ENCODE measurements around the gene GRM1.

GRM1 gene

GRCh38 chr6:146189131-146189530 is 160.3 kb downstream of the GRM1 start:
- no peak for DNase-seq
- TF ChIP-seq GATA1 (IDR thresholded peaks at IDR 0.05; ENCODE audit: low read depth, low read length): no peak
- TF ChIP-seq POLR2A (IDR thresholded peaks at IDR 0.05; ENCODE audit: low read length): no peak

- TF ChIP-seq POLR2A (IDR thresholded peaks at IDR 0.05; ENCODE audit: low read length) (no peak), GATA1 (IDR thresholded peaks at IDR 0.05; ENCODE audit: low read depth, low read length) (no peak)
- no peak for DNase-seq
These were observed 161.7 kb downstream of the GRM1 start for GRCh38 chr6:146190581-146190980.

DNA sequence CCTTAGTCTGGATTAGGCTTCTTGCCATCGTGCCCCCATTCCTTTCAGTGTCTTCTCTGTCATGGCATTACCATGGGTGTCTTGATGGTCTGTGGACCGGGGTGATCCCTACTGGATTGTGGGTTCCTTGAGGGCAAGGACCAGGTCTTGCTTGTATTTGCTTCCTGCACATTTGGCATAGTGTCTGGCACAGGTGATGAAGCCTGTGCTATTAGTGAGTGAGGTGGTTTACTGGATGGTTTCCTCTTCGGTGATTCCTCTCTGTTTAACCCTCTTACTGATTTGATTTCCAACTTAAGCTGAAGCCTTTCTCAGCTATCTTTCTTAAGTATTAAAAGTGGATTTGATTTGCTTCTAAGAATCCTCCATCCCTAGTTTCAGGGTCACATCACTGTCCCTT is 162.3 kb downstream of the GRM1 start:
- TF ChIP-seq POLR2A (IDR thresholded peaks at IDR 0.05; ENCODE audit: low read length) (no peak), GATA1 (IDR thresholded peaks at IDR 0.05; ENCODE audit: low read depth, low read length) (no peak)
- DNase-seq: no peak

- TF ChIP-seq POLR2A (IDR thresholded peaks at IDR 0.05; ENCODE audit: low read length) (no peak), GATA1 (IDR thresholded peaks at IDR 0.05; ENCODE audit: low read depth, low read length) (no peak)
- no peak for DNase-seq
These were observed 162.8 kb downstream of the GRM1 start for GRCh38 chr6:146191612-146192011.

- DNase-seq: no peak
- TF ChIP-seq POLR2A (IDR thresholded peaks at IDR 0.05; ENCODE audit: low read length) (no peak), GATA1 (IDR thresholded peaks at IDR 0.05; ENCODE audit: low read depth, low read length) (no peak)
These were observed 165.6 kb downstream of the GRM1 start for GRCh38 chr6:146194434-146194833.

DNA sequence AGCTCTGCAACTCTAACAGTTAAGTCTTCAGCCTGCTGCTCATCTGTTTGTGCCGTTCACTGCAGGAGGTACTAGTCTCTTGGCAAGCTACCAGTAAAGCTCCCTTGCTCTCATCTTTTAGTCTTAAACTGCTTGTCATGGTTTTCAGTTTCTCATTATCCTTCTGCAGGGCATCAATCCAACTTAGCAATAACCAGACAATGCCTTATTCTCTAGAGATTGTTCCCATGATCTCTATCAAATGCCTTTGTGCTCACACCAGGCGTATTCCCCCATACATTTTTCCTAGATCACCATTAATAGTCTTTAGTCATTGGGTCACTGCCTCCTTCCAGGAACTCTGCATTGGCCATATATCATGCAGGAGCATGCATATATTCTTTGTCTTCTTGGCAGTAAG is 171.3 kb downstream of the GRM1 start:
- no peak for DNase-seq
- TF ChIP-seq POLR2A (IDR thresholded peaks at IDR 0.05; ENCODE audit: low read length): no peak
- TF ChIP-seq GATA1 (IDR thresholded peaks at IDR 0.05; ENCODE audit: low read depth, low read length): no peak

GRCh38 chr6:146202570-146202969 is 173.7 kb downstream of the GRM1 start:
- DNase-seq: no peak
- TF ChIP-seq GATA1 (IDR thresholded peaks at IDR 0.05; ENCODE audit: low read depth, low read length): no peak
- no peak for TF ChIP-seq POLR2A (IDR thresholded peaks at IDR 0.05; ENCODE audit: low read length)

GRCh38 chr6:146209942-146210341 is 181.1 kb downstream of the GRM1 start:
- no peak for TF ChIP-seq GATA1 (IDR thresholded peaks at IDR 0.05; ENCODE audit: low read depth, low read length)
- no peak for TF ChIP-seq POLR2A (IDR thresholded peaks at IDR 0.05; ENCODE audit: low read length)
- no peak for DNase-seq

DNA sequence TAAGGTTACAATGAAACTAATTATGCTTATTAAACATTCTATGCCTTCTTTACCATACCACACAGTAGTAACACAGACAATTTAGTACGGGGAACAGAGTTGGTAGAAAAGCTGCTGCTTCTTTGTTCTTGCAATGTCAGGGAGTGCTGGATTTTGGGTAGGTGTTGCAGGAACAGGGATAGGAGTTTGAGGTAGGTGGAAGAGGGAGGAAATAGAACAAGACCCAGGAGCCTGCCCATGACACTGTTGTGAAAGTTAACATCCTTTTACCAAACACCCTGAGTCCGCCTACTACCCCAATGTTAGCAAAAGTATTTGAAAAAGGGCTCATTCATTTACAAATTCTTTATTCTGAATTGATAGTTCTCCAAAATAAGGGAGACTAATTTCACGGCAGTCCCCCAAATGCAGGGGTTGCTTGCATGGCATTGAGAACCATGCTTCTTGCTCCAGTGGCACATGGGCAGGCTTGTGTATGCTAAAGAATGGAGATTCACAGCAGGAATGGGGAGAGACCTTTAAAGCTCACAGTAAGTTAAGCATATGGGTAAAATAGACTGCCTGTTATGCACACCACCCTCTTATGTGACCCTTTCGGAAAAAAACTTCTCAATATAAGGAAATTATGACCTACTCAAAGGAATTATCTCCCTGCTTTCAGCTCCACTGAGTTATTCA is 181.7 kb downstream of the GRM1 start:
- no peak for DNase-seq

DNA sequence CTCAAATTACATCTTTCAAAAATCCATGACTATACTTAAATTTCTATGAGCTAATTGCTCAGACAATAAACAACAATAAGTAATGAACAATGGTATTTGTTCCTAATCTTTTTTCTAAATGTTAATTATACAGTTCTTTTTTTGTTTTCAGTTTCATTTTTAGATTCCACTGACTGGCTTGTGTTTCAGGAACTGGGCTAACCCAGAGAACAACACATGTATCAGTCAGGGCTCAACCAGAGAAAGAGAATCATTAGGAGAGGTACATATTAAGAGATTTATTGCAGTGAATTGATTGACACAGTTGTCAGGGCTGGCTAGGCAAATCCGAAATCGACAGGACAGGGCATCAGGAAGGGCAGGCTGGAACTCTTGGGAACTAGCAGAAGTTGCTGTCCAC is 182.8 kb downstream of the GRM1 start:
- TF ChIP-seq POLR2A (IDR thresholded peaks at IDR 0.05; ENCODE audit: low read length) (no peak), GATA1 (IDR thresholded peaks at IDR 0.05; ENCODE audit: low read depth, low read length) (no peak)
- DNase-seq: no peak

More for the DNA sequence above, 181.7 kb downstream of the GRM1 start:
- TF ChIP-seq GATA1 (IDR thresholded peaks at IDR 0.05; ENCODE audit: low read depth, low read length) (no peak), POLR2A (IDR thresholded peaks at IDR 0.05; ENCODE audit: low read length) (no peak)

DNA sequence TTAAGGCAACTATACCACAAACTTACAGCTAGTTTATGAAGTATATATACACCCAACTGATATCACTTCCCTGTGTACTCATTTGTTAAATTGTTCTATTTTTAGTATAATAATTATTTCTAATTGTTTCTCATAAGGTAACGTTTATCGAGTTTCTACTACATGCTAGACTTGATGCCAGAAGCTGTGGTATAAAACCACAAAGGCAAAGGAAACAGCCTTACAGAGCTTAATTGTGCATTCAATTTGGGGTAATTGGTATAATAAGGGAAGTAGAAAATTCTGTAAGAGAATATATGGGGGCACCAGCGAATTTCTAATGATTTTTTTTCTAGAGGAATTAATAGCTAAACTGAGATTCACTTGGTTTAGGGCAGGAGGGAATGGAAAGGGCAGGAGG is 183.9 kb downstream of the GRM1 start:
- no peak for DNase-seq
- TF ChIP-seq GATA1 (IDR thresholded peaks at IDR 0.05; ENCODE audit: low read depth, low read length): no peak
- no peak for TF ChIP-seq POLR2A (IDR thresholded peaks at IDR 0.05; ENCODE audit: low read length)

- DNase-seq: no peak
- TF ChIP-seq GATA1 (IDR thresholded peaks at IDR 0.05; ENCODE audit: low read depth, low read length) (no peak), POLR2A (IDR thresholded peaks at IDR 0.05; ENCODE audit: low read length) (no peak)
These were observed 190.2 kb downstream of the GRM1 start for GRCh38 chr6:146219101-146219500.

- no peak for TF ChIP-seq GATA1 (IDR thresholded peaks at IDR 0.05; ENCODE audit: low read depth, low read length)
- no peak for TF ChIP-seq POLR2A (IDR thresholded peaks at IDR 0.05; ENCODE audit: low read length)
These were observed 195.6 kb downstream of the GRM1 start for GRCh38 chr6:146224449-146224848.

DNA sequence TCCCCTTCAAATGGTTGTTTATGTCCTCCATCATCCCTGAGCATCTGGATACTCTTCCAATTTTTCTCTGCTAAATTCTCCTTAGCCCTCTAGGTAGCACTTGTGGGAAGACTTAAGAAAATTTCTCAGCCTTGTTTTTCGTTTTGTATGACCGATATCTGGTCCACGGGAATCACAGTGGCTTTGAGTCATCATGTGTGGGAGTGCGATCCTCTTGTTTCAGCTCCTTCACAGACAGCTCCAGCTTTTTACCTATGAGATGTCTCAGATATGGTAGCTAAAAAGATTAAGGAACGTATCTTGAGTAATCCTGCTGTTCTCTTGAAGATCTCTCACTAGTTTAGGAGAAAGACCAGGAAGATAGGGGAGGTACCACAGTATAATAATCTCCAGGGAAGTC is 196.1 kb downstream of the GRM1 start:
- no peak for TF ChIP-seq POLR2A (IDR thresholded peaks at IDR 0.05; ENCODE audit: low read length)
- no peak for TF ChIP-seq GATA1 (IDR thresholded peaks at IDR 0.05; ENCODE audit: low read depth, low read length)
- no peak for DNase-seq

More at GRCh38 chr6:146224449-146224848, 195.6 kb downstream of the GRM1 start:
- DNase-seq: no peak

GRCh38 chr6:146240322-146240721 is 211.5 kb downstream of the GRM1 start:
- no peak for TF ChIP-seq POLR2A (IDR thresholded peaks at IDR 0.05; ENCODE audit: low read length)
- no peak for TF ChIP-seq GATA1 (IDR thresholded peaks at IDR 0.05; ENCODE audit: low read depth, low read length)
- no peak for DNase-seq

Data from erythroblast (primary cell).